DOHH2 (cell line): ENCODE results near the gene ME3.

Source experiments
- H3F3A ChIP-seq: fragments of 200-600 bp; sonication (generic), shearing (Covaris generic); 2 replicates; pipeline ENCODE4 v1.6.0; 2016; ENCODE audit warnings: antibody characterized with exemption, mild to moderate bottlenecking; ENCODE audit not compliant: control insufficient read depth, insufficient read depth
- H3K27ac ChIP-seq: fragments of 200-600 bp; sonication (generic); 2 replicates; pipeline ENCODE4 v1.5.1; 2014; ENCODE audit warnings: low read depth, mild to moderate bottlenecking, low read length, moderate library complexity
- H3K27me3 ChIP-seq: fragments of 200-600 bp; sonication (generic); 2 replicates; pipeline ENCODE4 v1.6.1; 2014; ENCODE audit warnings: mild to moderate bottlenecking, low read length, mixed read lengths; ENCODE audit not compliant: control insufficient read depth
- H3K36me3 ChIP-seq: fragments of 200-600 bp; sonication (generic); 2 replicates; pipeline ENCODE4 v1.6.1; 2014; ENCODE audit warnings: mild to moderate bottlenecking, low read length, moderate library complexity, mixed read lengths; ENCODE audit not compliant: control insufficient read depth
- H3K4me1 ChIP-seq: fragments of 200-600 bp; sonication (generic); 2 replicates; pipeline ENCODE4 v1.6.1; 2014; ENCODE audit warnings: mild to moderate bottlenecking, low read length, mixed read lengths; ENCODE audit not compliant: control insufficient read depth
- H3K4me2 ChIP-seq: fragments of 200-600 bp; sonication (generic); 2 replicates; pipeline ENCODE4 v1.6.0; 2014; ENCODE audit warnings: mild to moderate bottlenecking, low read length, moderate library complexity
- H3K4me3 ChIP-seq: fragments of 200-600 bp; sonication (generic); 2 replicates; pipeline ENCODE4 v1.5.1; 2014; ENCODE audit warnings: mild to moderate bottlenecking, low read length, mixed read lengths
- H3K79me2 ChIP-seq: fragments of 200-600 bp; sonication (generic); 2 replicates; pipeline ENCODE4 v1.6.1; 2014; ENCODE audit warnings: mild to moderate bottlenecking, low read length, mixed read lengths; ENCODE audit not compliant: control insufficient read depth
- H3K9me2 ChIP-seq: fragments of 200-600 bp; sonication (generic); replicated peaks from 2 replicates; pipeline ENCODE4 v1.6.1; 2014; ENCODE audit warnings: mild to moderate bottlenecking, low read length, mixed read lengths; ENCODE audit not compliant: control insufficient read depth
- H3K9me3 ChIP-seq: fragments of 200-600 bp; sonication (generic); 2 replicates; pipeline ENCODE4 v1.6.1; 2014; ENCODE audit warnings: antibody characterized with exemption, low read length, mixed read lengths; ENCODE audit not compliant: control insufficient read depth, insufficient read depth
- H4K20me1 ChIP-seq: fragments of 200-600 bp; sonication (generic); 2 replicates; pipeline ENCODE4 v1.6.0; 2014; ENCODE audit warnings: low read depth, mild to moderate bottlenecking, antibody characterized with exemption, low read length, moderate library complexity; ENCODE audit not compliant: control insufficient read depth, insufficient read depth
- EZH2phosphoT487 ChIP-seq: fragments of 200-600 bp; sonication (generic); IDR thresholded peaks from 2 replicates; pipeline ENCODE4 v1.6.1; 2017; ENCODE audit warnings: borderline replicate concordance, mild to moderate bottlenecking, antibody characterized with exemption, low read length, moderate library complexity, mixed read lengths
- TF ChIP-seq, protein P1 (sequence below): fragments of 200-600 bp; sonication (generic); IDR thresholded peaks from one replicate; pipeline ENCODE4 v1.5.1; 2014; ENCODE audit warnings: antibody characterized with exemption, mild to moderate bottlenecking, low read depth, low read length; ENCODE audit not compliant: poor library complexity, severe bottlenecking

The ME3 gene

GRCh38 chr11:86477495-86478155 lies 194.8 kb downstream of the ME3 start:
- H3K27ac ChIP-seq: no peak overlapping the region
- no peaks in the 10 kb centered on the region for H3K9me2 ChIP-seq
- no peaks in the 10 kb centered on the region for H3K4me1 ChIP-seq

DNA sequence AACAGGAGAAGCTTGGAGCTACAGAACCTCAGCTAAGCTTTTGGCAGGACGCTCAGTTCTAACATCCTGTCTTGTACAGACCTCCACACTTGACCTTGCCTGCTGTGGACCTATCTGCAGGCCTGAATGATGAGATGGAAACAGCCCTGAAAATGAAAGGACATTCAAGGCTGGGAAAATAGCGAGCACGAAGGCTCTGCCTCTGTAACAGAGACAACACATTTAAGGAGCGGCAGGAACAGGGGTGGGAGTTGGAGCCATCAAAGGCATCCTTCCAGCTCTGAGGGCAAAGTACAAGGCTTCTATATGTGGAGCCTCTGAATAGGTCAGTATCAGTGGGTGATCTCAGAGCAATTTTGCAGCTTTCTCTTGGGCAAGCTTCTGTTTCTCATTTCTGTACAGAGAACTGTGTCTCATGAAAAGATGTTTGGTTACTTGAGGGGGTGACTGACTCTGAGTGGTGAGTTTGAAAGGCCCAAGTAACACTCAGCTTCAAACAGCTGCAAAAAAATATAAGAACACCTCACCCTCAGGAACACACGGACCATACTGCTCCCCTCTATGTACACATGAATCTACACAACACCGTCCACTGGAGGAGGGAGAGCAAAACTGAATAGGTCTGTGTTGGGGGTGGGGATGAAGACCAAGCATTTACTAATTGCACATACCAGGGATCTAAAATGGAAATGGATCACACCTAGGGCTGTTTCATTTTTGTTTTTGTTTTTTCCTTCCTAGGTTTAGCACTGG lies 196.1 kb downstream of the ME3 start:
- Histone ChIP-seq H3K4me3 (no peak overlapping the region), H3K36me3 (no peaks in the 10 kb centered on the region), H3K27ac (no peak overlapping the region), H3K27me3 (no peaks in the 10 kb centered on the region), H3K4me2 (no peak overlapping the region), H3K4me1 (no peaks in the 10 kb centered on the region), H3K79me2 (no peaks in the 10 kb centered on the region), H3K9me2 (no peaks in the 10 kb centered on the region), H3K9me3 (no peaks in the 10 kb centered on the region), H3F3A (no peaks in the 10 kb centered on the region), H4K20me1 (no peaks in the 10 kb centered on the region)
- TF ChIP-seq, protein P1, sequence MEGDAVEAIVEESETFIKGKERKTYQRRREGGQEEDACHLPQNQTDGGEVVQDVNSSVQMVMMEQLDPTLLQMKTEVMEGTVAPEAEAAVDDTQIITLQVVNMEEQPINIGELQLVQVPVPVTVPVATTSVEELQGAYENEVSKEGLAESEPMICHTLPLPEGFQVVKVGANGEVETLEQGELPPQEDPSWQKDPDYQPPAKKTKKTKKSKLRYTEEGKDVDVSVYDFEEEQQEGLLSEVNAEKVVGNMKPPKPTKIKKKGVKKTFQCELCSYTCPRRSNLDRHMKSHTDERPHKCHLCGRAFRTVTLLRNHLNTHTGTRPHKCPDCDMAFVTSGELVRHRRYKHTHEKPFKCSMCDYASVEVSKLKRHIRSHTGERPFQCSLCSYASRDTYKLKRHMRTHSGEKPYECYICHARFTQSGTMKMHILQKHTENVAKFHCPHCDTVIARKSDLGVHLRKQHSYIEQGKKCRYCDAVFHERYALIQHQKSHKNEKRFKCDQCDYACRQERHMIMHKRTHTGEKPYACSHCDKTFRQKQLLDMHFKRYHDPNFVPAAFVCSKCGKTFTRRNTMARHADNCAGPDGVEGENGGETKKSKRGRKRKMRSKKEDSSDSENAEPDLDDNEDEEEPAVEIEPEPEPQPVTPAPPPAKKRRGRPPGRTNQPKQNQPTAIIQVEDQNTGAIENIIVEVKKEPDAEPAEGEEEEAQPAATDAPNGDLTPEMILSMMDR: no peak
- TF ChIP-seq EZH2phosphoT487: no peak

More at GRCh38 chr11:86477495-86478155, 194.8 kb downstream of the ME3 start:
- H3K27me3 ChIP-seq: no peaks in the 10 kb centered on the region
- H3K4me3 ChIP-seq: no peak overlapping the region
- no peaks in the 10 kb centered on the region for H3K79me2 ChIP-seq
- H3K36me3 ChIP-seq: no peaks in the 10 kb centered on the region
- H3K9me3 ChIP-seq: no peaks in the 10 kb centered on the region
- H3F3A ChIP-seq: no peaks in the 10 kb centered on the region
- TF ChIP-seq EZH2phosphoT487: no peak
- TF ChIP-seq, protein P1: no peak
- H3K4me2 ChIP-seq: no peak overlapping the region
- no peaks in the 10 kb centered on the region for H4K20me1 ChIP-seq

GRCh38 chr11:86475027-86475426 lies 197.4 kb downstream of the ME3 start:
- Histone ChIP-seq H4K20me1 (no peaks in the 10 kb centered on the region), H3K4me1 (no peaks in the 10 kb centered on the region), H3K27me3 (no peaks in the 10 kb centered on the region), H3K36me3 (no peaks in the 10 kb centered on the region), H3K4me3 (no peak overlapping the region), H3F3A (no peaks in the 10 kb centered on the region), H3K4me2 (no peak overlapping the region), H3K79me2 (no peaks in the 10 kb centered on the region), H3K9me3 (no peaks in the 10 kb centered on the region), H3K27ac (no peak overlapping the region), H3K9me2 (no peaks in the 10 kb centered on the region)
- no peak for TF ChIP-seq EZH2phosphoT487
- TF ChIP-seq, protein P1: no peak
